Middle frontal gyrus (tissue), 1 donor: Measurements from ENCODE around the gene HLA-DMA.

Source experiments
- DNase-seq: peaks from one replicate; pipeline ENCODE4 v3.0.0-alpha.2; 2015; ENCODE audit warnings: low spot score; ENCODE audit errors: extremely low spot score

The HLA-DMA gene

GRCh38 chr6:32952817-32953739 lies at the start of gene HLA-DMA:
HLA-DMA (minus strand) TSS chr6:32953097; CDS start chr6:32953036, 61 bp downstream.
- peak; percentile 68 for DNase-seq

- no peak for DNase-seq
Measured at GRCh38 chr6:33001685-33002084, 48.8 kb upstream of the HLA-DMA start.

GRCh38 chr6:33000055-33000454 lies 47.2 kb upstream of the HLA-DMA start:
- DNase-seq: no peak

- DNase-seq: no peak
Measured at GRCh38 chr6:32995448-32995847, 42.6 kb upstream of the HLA-DMA start.

- no peak for DNase-seq
Measured at GRCh38 chr6:32993363-32993973, 40.6 kb upstream of the HLA-DMA start.

GRCh38 chr6:32991972-32992371 lies 39.1 kb upstream of the HLA-DMA start:
- DNase-seq: no peak

- DNase-seq: no peak
Measured at GRCh38 chr6:32989368-32989767, 36.5 kb upstream of the HLA-DMA start.

GRCh38 chr6:32984622-32985389 lies 31.9 kb upstream of the HLA-DMA start:
- peak; percentile 67 for DNase-seq

GRCh38 chr6:32983964-32984621 lies 31.2 kb upstream of the HLA-DMA start:
- no peak for DNase-seq

- DNase-seq: no peak
Measured at GRCh38 chr6:32983493-32983848, 30.6 kb upstream of the HLA-DMA start.

- no peak for DNase-seq
Measured at GRCh38 chr6:32982702-32983492, 30.0 kb upstream of the HLA-DMA start.

- no peak for DNase-seq
Measured at GRCh38 chr6:32982084-32982701, 29.3 kb upstream of the HLA-DMA start.

- no peak for DNase-seq
Measured at GRCh38 chr6:32980488-32981038, 27.7 kb upstream of the HLA-DMA start.

- DNase-seq: no peak
Measured at GRCh38 chr6:32979720-32980487, 27.0 kb upstream of the HLA-DMA start.

GRCh38 chr6:32977953-32978324 lies 25.0 kb upstream of the HLA-DMA start:
- no peak for DNase-seq

GRCh38 chr6:32977272-32977952 lies 24.5 kb upstream of the HLA-DMA start:
- DNase-seq: no peak

GRCh38 chr6:32976334-32977069 lies 23.6 kb upstream of the HLA-DMA start:
- DNase-seq: no peak

GRCh38 chr6:32975886-32976285 lies 23.0 kb upstream of the HLA-DMA start:
- DNase-seq: no peak
